GM10847 (cell line): Measurements from ENCODE around the gene MID2.

ENCODE experiments used
- POLR2A ChIP-seq: IDR thresholded peaks from 2 replicates; pipeline ENCODE4 v1.6.1; 2011; ENCODE audit not compliant: insufficient read length; ENCODE audit errors: extremely low read depth

The MID2 gene

GRCh38 chrX:107902721-107903120 is 77.1 kb downstream of the MID2 start:
- TF ChIP-seq POLR2A: no peak

- no peak for TF ChIP-seq POLR2A
Observed at GRCh38 chrX:107905366-107905765, 79.7 kb downstream of the MID2 start.

DNA sequence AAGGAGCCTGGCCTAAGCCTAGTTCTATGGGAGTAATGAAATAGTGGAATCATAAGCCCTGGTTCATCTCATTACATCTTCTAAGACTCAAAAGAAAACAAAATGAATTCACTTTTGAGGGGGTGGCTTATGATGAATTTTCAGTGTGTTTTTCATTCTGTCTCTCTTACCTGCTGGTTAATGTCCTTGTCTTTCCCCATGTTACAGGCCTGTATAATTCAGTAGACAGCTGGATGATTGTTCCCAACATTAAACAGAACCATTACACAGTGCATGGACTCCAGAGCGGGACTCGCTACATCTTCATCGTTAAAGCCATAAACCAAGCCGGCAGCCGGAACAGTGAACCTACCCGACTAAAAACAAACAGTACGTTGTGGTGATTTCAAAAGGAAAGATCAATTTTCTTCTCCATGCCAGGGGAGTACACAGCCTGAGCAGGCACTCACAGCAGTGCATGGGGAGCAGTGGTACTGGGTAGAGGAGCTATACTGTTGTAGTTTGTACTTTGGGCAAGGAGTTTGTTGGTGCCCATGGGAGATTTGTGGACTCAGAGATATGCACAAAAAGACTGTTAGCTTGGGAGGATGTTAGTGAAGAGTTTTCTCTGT is 98.6 kb downstream of the MID2 start:
- no peak for TF ChIP-seq POLR2A

- TF ChIP-seq POLR2A: no peak
Observed at GRCh38 chrX:107934262-107934661, 108.6 kb downstream of the MID2 start.

DNA sequence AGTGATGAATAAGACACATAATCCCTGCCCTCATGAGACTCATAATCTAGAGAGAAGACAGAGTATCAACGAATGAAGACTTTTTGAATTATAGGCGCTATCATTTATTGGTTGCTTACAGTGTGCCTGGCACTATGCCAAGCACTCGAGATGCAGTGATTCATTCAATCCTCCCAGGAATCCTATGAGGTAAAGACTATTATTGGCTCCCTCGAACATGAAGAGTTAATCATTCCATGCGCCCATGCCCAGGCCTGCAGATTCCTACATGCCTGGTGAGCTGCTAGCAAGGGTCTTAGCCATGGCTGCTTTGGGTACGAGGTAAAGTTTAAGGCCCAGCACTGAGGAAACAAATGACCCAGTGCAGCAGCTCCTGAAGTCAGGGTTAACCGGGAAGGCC is 109.5 kb downstream of the MID2 start:
- no peak for TF ChIP-seq POLR2A

- no peak for TF ChIP-seq POLR2A
Observed at GRCh38 chrX:107935664-107936433, 110.2 kb downstream of the MID2 start.

- no peak for TF ChIP-seq POLR2A
Observed at GRCh38 chrX:107936434-107936730, 110.7 kb downstream of the MID2 start.

DNA sequence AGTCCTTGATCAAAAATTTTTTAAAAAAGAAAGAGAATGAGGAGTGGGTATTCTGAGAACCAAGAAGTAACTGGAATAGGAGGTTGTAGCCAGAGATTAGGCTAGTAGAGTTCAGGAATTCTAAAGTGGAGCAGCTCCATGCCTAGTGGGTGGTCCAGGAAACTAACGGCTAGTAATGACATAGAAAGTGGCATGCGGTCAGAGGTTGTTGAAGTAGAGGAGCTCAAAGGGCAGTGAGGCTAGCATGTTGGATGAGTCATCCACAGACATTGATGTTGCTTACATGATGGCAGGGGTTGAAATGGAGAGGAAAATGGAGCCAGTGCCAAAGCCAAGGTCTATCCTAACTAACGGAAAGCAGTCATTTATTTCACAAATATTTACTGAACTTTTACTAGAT is 114.4 kb downstream of the MID2 start:
- no peak for TF ChIP-seq POLR2A

GRCh38 chrX:107968623-107969022 is 143.0 kb downstream of the MID2 start:
- no peak for TF ChIP-seq POLR2A

DNA sequence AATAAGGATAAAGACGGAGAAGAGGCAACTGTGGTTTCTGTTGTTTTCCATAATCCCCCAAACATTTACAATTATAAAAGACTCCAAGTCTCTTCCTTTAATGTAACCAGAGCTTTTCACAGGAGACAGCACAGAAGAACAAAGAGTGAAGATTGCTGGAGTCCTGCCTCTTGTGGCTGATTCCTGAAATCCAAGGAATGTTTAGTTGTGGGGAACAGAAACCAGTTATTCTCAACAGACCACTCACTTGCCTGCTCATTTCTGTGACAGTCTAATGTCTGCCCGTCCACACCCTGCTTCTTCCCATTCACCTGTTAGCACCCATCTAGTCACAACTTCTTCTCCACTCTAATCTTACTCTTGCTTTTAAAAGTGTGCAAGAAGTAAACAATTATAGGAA is 144.4 kb downstream of the MID2 start:
- no peak for TF ChIP-seq POLR2A

GRCh38 chrX:107971636-107972035 is 146.0 kb downstream of the MID2 start:
- TF ChIP-seq POLR2A: no peak
